Stimulated activated naive CD4-positive, alpha-beta T cell treated with Interleukin-2 at 50 U/mL for 16 hours (primary cell): Measurements from ENCODE around the gene BPTF.
"Not testable (repeated sequence)": the region's sequence is repeated elsewhere in the genome, so short reads cannot be mapped to it uniquely, and the experiment has no call there.

ENCODE experiments used
- DNase-seq: peaks from one replicate; lab custom pipeline; 2025; lab: John Stamatoyannopoulos, UW

BPTF gene

DNA sequence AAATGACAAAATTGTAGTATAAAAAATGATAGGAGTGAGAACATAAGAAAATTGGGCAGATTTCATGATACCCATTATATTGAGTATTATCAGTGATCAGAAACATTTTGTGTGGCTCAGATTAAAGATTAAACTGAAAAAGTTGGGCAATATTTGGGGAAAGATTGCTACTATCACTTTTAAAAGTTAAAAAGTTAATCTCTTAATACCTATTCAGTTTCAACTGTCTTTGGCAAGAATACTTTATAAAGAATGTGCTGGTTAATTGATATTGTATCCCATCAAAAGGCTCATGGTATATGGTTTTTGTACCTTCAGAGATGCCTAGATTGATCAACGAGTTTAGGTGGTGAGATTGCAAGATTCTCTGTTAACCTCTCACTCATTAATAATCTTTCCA is 55.8 kb downstream of the BPTF start:
- no peak for DNase-seq

DNA sequence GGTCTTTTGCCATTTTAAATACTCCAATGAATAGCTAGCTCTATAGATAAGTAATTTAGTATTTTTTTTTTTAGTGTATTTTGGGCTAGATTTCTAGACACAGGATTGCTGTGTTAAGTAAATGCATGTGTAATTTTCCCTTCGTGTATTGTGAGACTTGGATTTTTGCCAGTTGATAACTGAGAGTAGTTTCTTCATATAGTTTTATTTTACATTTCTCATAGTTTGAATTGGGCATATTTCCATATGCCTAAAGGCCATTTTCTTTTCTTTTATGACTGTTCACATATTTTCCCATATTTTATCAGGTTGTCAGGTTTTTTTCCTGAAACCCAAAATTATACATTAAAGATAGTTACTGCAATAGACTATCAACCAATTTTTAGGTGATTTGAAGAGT is 59.4 kb downstream of the BPTF start:
- no peak for DNase-seq

DNA sequence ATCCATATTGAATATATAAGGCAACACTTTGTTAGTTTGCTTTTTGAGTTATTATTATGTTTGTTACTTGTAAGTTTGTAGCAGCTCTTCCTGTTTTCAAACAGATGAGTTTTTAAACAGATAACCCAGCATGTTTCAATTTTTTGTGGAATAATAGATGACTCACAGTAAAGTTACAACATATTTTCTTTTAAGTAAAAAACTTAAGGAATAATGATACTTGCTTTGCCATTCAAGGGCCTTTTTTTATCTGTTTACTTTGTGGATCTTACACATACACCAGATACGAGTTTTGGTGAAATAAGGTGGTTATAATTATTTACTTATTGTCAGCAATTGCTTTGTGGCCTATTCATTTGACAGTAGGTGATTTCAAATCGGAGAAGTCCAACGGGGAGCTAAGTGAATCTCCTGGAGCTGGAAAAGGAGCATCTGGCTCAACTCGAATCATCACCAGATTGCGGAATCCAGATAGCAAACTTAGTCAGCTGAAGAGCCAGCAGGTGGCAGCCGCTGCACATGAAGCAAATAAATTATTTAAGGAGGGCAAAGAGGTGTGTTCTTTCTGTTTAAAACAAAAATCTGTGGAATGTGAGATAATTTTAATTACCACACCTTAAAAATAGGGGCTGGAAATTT is 66.3 kb downstream of the BPTF start:
- no peak for DNase-seq

DNA sequence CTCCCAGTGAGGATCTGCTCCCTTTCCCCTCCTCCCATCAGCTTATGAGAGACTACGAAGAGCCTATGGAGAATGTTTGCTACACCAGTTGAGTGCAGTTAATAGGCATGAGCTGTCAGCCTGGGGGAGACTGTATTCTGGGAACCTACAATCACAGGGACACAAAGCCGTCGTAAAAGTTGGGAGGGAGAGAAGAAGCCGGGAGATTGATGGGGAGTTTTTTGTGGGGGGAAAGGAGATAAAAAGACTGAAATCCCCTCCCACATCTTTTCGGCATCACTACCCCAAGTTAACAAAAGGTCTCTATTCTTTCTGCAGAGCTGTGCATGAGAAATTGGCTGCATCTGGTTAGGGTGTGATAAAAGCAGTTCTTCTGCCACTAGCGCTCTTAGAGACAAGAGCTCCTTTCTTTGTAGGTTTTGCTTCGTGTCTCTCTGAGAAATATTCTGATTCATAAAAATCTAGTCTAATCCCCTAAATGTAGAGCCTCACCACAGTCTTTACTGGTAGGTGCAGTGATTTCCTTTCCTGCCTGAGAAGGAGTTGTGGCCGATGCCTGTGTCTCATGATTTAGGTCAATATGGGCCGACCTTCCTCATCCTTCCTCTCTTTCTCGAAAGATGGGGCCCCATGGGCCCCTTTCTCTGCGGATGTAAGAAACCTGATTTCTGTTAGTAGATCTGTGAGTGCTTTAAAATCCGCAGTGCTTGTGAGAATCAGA is 77.4 kb downstream of the BPTF start:
- no peak for DNase-seq

DNA sequence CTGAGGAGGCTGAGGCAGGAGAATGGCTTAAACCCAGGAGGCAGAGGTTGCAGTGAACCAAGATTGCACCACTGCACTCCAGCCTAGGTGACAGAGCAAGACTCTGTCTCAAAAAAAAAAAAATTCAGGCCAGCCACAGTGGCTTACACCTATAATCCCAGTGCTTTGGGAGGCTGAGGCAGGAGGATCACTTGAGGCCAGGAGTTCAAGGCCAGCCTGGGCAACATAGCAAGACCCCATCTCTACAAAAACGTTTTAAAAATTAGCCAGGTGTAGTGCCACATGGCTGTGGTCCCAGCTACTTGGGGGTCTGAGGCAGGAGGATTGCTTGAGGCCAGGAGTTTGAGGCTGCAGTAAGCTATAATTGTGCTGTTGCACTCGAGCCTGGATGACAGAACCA is 80.0 kb downstream of the BPTF start:
- not testable (repeated sequence) for DNase-seq

DNA sequence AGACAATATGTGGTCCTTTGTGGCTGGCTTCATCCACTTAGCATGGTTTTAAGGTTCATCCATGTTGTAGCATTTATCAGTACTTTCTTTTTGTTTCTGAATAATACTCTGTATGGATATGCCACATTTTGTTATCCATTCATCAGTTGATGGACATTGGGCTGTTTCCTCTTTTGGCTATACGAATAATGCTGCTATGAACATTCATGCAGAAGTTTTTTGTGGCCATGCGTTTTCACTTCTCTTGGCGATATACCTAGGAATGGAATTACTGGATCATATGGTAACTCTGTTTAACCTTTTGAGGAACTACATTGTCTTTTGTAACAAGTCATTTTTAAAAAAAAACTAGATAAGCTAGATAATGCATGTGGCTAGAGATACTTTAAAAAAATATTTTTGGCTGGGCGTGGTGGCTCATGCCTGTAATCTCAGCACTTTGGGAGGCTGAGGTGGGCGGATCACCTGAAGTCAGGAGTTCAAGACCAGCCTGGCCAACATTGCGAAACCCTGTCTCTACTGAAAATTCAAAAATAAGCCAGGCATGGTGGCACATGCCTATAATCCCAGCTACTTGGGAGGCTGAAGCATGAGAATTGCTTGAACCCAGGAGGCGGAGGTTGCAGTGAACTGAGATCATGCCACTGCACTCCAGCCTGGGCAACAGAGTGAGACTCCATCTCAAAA is 85.0 kb downstream of the BPTF start:
- not testable (repeated sequence) for DNase-seq

DNA sequence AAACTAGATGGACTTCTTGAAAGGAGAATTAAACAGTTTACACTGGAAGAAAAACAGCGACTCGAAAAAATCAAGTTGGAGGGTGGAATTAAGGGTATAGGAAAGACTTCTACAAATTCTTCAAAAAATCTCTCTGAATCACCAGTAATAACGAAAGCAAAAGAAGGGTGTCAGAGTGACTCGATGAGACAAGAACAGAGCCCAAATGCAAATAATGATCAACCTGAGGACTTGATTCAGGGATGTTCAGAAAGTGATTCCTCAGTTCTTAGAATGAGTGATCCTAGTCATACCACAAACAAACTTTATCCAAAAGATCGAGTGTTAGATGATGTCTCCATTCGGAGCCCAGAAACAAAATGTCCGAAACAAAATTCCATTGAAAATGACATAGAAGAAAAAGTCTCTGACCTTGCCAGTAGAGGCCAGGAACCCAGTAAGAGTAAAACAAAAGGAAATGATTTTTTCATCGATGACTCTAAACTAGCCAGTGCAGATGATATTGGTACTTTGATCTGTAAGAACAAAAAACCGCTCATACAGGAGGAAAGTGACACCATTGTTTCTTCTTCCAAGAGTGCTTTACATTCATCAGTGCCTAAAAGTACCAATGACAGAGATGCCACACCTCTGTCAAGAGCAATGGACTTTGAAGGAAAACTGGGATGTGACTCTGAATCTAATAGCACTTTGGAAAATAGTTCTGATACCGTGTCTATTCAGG is 85.9 kb downstream of the BPTF start:
- no peak for DNase-seq

DNA sequence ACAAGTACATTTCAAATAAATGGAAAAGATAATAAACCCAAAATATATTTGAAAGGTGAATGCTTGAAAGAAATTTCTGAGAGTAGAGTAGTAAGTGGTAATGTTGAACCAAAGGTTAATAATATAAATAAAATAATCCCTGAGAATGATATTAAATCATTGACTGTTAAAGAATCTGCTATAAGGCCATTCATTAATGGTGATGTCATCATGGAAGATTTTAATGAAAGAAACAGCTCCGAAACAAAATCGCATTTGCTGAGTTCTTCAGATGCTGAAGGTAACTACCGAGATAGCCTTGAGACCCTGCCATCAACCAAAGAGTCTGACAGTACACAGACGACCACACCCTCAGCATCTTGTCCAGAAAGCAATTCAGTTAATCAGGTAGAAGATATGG is 86.8 kb downstream of the BPTF start:
- no peak for DNase-seq

DNA sequence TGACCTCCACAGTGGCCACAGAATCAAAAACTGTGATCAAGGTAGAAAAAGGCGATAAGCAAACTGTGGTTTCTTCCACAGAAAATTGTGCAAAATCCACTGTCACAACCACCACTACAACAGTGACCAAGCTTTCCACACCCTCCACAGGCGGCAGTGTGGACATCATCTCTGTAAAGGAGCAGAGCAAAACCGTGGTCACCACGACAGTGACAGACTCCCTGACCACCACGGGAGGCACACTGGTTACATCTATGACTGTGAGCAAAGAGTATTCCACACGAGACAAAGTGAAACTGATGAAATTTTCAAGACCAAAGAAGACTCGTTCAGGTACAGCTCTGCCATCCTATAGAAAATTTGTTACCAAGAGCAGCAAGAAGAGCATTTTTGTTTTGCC is 87.4 kb downstream of the BPTF start:
- DNase-seq = no peak

DNA sequence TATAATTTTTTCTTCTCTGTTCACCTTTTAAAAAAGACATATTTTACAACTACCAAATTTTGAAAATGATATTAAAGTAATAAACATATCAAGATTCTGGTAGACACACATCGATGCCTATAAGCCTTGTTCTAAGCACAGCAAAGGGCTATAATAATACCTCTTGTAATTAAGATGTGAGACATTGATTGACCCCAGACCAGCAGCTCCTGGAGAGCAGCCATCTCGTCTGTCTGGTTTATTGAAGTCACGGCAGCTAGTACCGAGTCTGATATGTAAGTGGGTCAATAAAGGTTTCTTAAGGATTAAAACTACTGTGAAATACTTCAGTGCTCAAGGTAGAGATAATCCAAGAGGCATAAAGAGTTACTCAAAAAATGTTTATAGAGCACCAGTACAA is 94.9 kb downstream of the BPTF start:
- DNase-seq = no peak

DNA sequence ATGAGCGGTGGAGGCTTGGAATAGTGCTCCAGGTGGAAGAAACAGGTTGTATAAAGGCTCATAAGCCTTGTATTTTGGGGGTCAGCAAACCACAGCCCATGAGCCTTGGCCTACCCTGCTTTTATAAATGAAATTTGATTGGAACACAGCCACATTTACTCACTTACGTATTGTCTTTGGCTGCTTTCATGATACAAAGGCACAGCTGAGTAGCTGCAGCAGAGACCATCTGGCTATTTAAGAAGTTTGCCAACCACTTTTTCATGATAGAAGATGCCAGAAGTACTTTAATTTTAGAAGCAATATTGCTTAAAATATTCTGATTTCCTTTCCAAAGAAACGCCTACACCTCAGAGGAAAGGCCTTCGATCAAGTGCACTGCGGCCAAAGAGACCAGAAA is 97.2 kb downstream of the BPTF start:
- DNase-seq = no peak

DNA sequence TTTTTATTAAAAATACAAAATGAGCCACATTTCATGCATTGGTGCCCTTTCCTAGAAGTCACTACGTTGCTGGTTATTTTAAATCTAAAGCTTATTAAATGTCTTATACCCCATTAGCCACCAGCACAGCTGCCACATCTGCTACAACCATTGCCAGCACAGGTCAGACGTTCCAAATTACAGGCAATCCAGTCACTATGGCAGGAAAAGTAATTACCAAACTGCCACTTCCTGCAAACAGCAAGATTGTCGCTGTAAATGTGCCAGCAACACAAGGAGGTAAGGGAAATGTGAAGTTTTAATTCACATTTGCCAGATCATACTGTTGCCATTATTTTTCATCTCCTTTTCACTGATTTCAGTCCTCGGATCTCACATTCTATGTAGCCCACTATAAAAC is 103.5 kb downstream of the BPTF start:
- DNase-seq = not testable (repeated sequence)

DNA sequence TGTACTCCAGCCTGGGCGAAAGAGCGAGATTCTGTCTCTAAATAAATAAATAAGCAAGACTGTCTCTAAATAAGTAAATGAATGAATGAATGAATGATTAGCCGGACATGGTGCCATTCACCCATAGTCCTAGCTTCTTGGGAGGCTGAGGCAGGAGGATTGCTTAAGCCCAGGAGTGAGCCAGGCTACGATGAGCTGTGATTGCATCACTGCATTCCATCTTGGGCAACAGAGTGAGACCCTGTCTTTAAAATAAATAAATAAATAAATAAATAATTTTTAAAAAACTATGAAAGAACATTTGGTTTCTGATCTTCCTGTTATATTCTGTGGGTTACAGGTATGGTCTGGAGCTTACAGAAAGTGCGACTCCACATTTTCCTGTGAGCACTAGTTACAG is 105.9 kb downstream of the BPTF start:
- DNase-seq = no peak

DNA sequence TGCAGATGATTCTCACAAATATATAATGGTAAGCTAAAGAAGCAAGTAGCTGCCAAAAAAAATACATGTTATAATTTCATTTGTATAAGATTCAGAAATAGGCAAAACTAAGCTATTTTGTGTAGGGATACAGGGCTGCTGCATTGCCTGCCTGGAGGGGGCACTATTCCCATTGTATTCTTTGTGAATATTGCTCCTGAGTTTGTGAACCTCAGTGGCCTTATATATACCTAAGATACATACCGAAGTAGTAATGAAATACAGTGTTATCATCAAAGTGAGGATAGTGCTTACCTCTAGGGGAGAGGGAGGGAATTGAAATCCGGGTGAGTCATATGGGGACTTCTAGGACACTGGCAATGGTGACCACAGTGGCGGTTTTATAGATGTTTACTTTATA is 117.5 kb downstream of the BPTF start:
- DNase-seq = no peak

DNA sequence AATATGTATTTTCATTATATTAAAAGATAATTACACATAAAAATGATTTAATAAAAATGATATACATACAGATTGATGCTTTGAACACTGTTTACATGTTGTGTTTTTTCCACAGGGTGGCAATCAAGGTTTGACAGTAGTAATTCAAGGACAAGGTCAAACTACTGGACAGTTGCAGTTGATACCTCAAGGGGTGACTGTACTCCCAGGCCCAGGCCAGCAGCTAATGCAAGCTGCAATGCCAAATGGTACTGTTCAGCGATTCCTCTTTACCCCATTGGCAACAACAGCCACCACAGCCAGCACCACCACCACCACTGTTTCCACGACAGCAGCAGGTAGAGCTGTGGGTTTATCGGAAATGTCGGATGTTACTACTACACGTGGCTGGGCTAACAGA is 118.7 kb downstream of the BPTF start:
- DNase-seq = no peak

DNA sequence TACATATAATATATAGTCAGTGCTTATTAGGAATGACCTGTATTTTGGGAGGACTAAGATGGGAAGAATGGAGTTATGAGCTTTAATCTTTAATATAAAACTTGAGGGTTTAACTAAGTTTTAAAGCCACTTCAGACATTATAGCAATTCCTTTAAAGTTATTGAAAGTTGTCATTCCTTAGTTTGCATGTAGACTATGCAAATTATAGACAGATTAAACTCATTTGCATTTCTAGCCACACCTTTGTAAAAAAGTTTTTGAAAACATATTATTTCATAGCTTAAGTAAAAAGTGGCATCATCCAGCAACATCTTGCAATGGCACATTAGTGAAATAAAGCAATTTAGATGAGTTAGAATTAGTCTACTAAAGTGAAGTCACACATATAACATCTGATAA is 121.2 kb downstream of the BPTF start:
- DNase-seq = no peak

DNA sequence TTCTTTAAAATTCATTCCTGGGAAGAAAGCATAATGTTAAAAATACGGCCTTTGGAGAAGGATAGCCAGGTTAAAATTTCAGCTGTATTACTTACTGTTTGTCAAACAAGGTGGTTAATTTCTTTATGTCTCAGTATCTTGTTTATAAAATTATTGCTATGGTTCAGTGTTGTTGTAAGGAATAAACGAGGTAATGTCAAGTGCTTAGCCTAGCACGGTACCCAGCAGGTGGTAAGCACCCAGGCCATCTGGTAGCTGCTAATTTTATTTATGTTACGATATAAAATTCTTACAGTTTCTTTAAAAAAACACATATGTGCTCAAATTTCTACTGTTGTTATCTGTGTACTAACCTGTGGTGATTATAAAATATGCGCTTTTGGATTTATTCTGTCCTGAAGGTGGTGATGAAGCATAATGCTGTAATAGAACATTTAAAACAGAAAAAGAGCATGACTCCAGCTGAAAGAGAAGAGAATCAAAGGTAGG is 122.1 kb downstream of the BPTF start:
- no peak for DNase-seq

DNA sequence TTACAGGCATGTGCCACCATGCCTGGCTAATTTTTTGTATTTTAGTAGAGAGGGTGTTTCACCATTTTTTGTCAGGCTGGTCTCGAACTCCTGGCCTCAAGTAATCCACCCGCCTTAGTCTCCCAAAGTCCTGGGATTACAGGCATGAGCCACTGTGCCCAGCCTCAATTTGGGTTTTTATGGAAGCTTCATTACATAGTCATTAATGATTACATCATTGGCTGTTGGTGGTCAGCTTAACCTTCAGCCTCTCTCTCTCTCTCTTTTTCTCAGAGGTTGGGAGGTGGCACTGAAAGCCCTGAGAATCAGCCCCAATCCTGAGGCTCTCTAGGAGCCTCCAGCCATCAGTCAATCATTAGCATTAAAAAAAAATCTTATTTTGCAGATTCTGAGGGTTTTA is 125.6 kb downstream of the BPTF start:
- DNase-seq = no peak

DNA sequence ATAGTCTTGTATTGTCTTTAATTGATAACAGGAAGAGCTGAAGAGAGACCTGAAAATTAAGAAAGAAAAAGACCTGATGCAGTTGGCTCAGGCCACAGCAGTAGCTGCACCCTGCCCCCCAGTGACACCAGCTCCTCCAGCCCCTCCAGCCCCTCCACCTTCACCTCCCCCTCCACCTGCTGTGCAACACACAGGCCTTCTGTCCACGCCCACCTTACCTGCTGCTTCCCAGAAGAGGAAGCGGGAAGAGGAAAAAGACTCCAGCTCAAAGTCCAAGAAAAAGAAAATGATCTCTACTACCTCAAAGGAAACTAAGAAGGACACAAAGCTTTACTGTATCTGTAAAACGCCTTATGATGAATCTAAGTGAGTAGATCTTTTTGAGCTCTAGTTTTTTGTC is 134.2 kb downstream of the BPTF start:
- DNase-seq = no peak

DNA sequence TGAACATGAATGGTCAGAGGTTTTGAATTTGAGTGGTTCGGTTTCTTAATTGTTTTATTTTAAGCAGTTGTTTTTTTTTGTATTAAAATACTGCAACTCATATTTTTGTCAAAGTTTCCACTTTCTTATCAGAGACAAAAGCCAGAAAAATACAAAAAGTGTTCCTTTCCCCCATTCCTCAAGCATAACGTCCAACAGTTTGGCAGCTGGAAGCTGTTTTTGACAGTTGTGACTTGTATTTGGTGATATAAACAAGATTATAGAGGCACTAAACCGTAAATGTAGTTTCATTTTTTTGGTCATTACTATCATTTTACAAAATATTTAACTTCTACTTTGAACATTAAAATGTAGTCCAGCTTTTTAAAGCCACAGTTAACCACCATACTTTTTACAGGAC is 135.0 kb downstream of the BPTF start:
- not testable (repeated sequence) for DNase-seq

DNA sequence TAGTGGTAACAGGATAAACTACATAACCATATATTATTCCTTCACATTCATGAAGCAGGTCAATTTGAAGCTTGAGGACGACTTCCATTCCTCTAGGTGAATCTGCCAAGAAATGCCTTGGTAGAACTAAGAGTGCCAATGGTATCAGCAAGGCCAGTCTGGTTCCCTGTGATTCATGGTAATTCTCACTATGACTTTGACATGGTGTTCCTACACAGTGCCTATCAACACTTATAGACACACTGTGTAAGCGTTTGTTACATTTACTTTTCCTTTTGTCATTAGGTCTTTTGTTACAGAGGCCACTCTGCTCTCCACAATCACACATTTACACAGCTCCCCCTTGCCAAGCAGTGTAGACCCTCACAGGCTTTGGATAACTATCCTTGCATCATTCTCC is 136.9 kb downstream of the BPTF start:
- not testable (repeated sequence) for DNase-seq

DNA sequence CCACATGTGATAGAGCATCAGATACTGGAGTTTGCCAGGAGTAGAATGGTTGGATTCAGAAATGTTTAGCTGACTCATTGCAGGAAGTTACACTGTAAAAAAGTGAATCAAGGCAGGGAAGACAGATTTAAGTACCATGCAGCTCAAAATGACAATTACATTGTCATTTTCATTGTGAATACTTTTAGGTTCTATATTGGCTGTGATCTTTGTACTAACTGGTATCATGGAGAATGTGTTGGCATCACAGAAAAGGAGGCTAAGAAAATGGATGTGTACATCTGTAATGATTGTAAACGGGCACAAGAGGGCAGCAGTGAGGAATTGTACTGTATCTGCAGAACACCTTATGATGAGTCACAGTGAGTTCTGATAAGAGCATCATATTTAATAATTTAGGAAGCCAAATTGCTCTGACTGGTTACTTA is 137.9 kb downstream of the BPTF start:
- DNase-seq = peak; percentile 58

DNA sequence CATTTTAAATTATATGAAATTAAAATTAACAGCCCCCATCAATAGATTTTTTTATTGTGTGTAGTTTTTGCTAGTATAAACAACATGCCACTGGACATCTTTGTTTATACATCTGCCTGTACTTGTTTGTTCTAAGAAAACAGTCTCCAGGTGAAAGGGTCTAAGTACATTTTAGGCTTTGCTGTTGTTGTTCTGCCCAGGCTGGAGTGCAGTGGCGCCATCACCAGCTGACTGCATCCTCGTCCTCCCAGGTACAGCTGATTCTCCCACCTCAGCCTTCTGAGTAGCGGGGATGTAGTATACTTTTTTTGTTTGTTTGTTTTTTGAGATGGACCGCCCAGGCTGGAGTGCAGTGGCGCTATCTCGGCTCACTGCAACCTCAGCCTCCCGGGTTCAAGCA is 145.5 kb downstream of the BPTF start:
- no peak for DNase-seq
